Effector memory CD4-positive, alpha-beta T cell (primary cell): ENCODE results near the gene MIPEP.

Experiments used
- DNase-seq, 3 donors: peaks; one replicate each; pipeline ENCODE4 v3.0.0-alpha.2; 2020
- H3K27ac ChIP-seq: 2 replicates; pipeline ENCODE4 v1.7.0; 2013; ENCODE audit warnings: mild to moderate bottlenecking, low read length, moderate library complexity; ENCODE audit not compliant: insufficient read depth, poor library complexity, severe bottlenecking
- H3K27me3 ChIP-seq: replicated peaks from 2 replicates; pipeline ENCODE4 v1.7.0; 2013; ENCODE audit warnings: mild to moderate bottlenecking, low read length; ENCODE audit not compliant: insufficient read depth, control insufficient read depth, poor library complexity, severe bottlenecking
- H3K36me3 ChIP-seq: 2 replicates; pipeline ENCODE4 v1.7.0; 2013; ENCODE audit warnings: mild to moderate bottlenecking, low read length, moderate library complexity; ENCODE audit not compliant: control insufficient read depth, insufficient read depth
- H3K4me1 ChIP-seq: 2 replicates; pipeline ENCODE4 v1.7.0; 2013; ENCODE audit warnings: low read length, mild to moderate bottlenecking; ENCODE audit not compliant: control insufficient read depth, insufficient read depth, poor library complexity, severe bottlenecking
- H3K4me3 ChIP-seq: 2 replicates; pipeline ENCODE4 v1.7.0; 2013; ENCODE audit warnings: low read length, low read depth, mild to moderate bottlenecking; ENCODE audit not compliant: insufficient read depth, poor library complexity, severe bottlenecking
- H3K9me3 ChIP-seq: 2 replicates; pipeline ENCODE4 v1.7.0; 2013; ENCODE audit warnings: mild to moderate bottlenecking, low read length, moderate library complexity; ENCODE audit not compliant: control insufficient read depth

The MIPEP gene

DNA sequence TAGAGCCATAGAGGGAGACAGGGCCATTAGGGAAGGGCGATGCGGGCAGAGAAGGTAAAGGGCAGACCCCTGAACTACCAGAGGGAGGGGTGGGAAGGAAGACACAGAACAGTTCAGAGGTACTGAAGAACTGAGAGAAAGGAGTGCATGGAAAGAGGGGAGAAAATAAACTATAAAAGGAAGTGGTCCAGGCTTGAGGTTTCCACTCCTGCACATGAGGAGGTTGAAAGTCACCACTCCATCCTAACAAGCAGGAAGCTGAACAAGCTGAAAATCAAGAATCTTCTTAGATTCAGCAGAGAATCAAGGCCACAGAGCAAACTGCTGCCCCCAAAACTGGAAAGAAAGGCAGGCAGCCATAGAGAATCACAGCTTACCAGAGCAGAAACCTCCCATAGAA is 45.1 kb downstream of the MIPEP start:
- no peak overlapping the region for H3K27ac ChIP-seq
- H3K4me3 ChIP-seq: no peak overlapping the region
- no peaks in the 10 kb centered on the region for H3K4me1 ChIP-seq
- H3K9me3 ChIP-seq: no peaks in the 10 kb centered on the region
- H3K36me3 ChIP-seq: no peaks in the 10 kb centered on the region
- H3K27me3 ChIP-seq: no peaks in the 10 kb centered on the region
- DNase-seq: no peak

DNA sequence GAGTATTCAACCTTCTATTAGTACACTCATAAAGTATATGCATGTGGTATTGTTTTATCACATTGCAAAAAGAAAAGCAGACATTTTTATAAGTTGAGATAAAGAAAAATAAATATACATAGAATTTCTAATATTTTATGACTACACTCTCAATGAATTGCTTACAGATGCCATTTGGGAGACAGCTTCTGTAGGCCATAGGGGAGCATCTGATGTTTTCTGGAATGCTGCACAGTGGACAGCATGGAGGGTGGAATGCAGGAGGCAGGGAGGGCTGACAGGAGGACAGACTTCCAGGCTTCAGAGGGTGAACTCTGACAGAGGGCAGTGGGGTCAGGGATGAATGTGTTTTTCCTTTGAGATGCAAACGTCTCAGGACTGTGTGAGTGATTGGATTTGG is 45.8 kb downstream of the MIPEP start:
- Histone ChIP-seq H3K27ac (no peak overlapping the region), H3K9me3 (no peaks in the 10 kb centered on the region), H3K36me3 (no peaks in the 10 kb centered on the region), H3K27me3 (no peaks in the 10 kb centered on the region), H3K4me1 (no peaks in the 10 kb centered on the region), H3K4me3 (no peak overlapping the region)
- DNase-seq: no peak

DNA sequence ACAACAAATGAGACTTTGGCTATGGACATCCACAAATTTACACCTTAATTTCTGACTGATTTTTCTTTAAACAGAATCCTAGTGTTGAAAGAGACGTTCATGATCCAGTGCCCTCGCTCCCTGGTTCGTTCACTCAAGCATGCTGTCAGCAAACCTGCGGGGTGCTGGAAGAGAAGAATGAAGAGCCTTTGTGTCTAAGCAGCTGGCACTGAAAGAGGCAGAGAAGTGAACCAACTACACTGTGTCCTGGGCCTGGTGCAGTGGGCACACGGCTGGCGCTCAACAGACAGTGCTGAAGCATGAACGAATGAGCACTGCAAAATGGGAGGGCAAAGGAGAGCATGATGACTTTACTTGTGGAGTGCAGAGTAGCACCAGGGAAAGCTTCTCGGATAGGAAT is 46.8 kb downstream of the MIPEP start:
- Histone ChIP-seq H3K4me3 (no peak overlapping the region), H3K27me3 (no peaks in the 10 kb centered on the region), H3K9me3 (no peaks in the 10 kb centered on the region), H3K4me1 (no peaks in the 10 kb centered on the region), H3K27ac (no peak overlapping the region), H3K36me3 (no peaks in the 10 kb centered on the region)
- DNase-seq: no peak

DNA sequence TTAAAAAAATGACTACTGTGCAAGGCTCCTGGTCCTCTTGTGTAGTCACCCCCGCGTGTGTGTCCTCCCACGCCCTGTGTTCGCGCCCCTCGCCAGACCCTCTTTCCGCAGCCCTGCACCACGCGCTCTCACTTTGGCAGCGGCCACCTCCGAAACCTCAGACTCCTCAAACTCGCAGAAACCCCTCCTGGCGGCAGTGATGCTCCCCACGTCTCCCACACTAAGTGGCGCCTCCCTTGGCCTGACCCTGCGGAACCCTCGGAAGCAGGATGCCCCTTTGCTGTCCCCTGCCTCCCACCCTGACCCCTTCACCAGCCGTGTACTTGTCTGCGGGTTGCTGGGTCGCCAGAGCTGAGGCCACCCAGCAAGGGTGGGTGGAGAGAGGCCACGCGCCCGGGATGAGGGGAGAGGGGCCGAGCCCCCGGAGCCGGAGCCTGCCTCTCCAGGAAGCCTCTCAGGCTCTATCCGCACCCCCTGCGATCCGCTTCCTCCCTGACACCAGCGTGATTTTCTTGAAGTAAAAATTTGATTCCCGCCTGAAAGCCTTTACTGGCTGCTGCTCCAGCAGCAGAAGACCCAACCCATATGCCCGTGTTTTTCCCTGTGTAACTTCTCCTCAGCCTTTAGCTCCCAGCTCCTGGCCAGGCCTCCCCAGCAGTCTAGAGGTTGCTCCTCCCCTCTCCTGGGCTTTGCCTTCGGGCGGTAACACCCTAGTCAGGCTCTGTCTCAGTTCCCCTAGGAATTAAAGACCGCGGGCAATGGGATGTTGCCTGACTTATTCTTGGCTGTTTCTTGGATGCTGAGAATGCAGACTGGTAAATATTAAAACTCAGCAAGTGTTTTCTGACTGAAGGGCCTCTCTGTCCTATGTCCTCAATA is 55.2 kb downstream of the MIPEP start:
- H3K27me3 ChIP-seq: no peaks in the 10 kb centered on the region
- H3K27ac ChIP-seq: no peak overlapping the region
- H3K4me1 ChIP-seq: no peaks in the 10 kb centered on the region
- no peaks in the 10 kb centered on the region for H3K36me3 ChIP-seq
- no peaks in the 10 kb centered on the region for H3K9me3 ChIP-seq
- H3K4me3 ChIP-seq: no peak overlapping the region
- no peak for DNase-seq

DNA sequence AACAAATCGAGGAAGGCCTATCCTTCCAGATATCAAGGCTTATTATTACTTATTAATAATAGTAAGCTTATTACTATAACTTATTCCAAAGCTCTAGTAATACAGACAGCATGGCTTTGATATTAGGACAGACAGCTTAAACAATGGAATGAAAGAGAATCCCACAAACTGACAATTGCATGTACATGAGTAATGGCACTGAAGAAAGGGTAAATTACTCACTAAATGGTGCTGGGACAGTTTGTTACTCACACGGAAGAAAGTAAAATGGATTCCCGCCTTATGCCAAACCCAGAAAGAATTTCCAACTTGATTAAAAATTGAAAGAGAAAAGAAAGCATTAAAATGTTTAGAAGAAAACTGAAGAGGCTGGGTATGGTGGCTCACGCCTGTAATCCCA is 60.3 kb downstream of the MIPEP start:
- H3K9me3 ChIP-seq: no peaks in the 10 kb centered on the region
- H3K4me3 ChIP-seq: no peak overlapping the region
- DNase-seq: no peak
- H3K4me1 ChIP-seq: no peaks in the 10 kb centered on the region
- H3K36me3 ChIP-seq: no peaks in the 10 kb centered on the region
- H3K27me3 ChIP-seq: no peaks in the 10 kb centered on the region
- H3K27ac ChIP-seq: no peak overlapping the region

DNA sequence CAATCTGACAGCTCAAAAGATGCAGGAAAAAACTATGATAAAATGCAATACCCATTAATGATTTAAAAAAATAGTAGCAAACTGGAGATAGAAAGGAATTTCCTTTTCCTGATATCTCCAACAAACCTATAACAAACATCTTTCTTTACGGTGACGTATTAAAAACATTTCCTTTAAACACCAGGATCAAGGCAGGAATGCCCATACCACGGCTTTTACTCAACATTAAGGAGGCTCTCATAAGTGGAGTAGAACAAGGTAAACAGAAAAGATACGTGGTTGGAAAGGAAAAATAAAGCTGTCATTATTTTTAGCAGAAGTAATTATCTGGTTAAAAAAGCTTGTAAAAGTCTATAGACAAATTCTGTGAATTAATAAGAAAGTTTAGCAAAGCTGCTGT is 61.1 kb downstream of the MIPEP start:
- Histone ChIP-seq H3K4me3 (no peak overlapping the region), H3K9me3 (no peaks in the 10 kb centered on the region), H3K4me1 (no peaks in the 10 kb centered on the region), H3K27ac (no peak overlapping the region), H3K36me3 (no peaks in the 10 kb centered on the region), H3K27me3 (no peaks in the 10 kb centered on the region)
- no peak for DNase-seq

DNA sequence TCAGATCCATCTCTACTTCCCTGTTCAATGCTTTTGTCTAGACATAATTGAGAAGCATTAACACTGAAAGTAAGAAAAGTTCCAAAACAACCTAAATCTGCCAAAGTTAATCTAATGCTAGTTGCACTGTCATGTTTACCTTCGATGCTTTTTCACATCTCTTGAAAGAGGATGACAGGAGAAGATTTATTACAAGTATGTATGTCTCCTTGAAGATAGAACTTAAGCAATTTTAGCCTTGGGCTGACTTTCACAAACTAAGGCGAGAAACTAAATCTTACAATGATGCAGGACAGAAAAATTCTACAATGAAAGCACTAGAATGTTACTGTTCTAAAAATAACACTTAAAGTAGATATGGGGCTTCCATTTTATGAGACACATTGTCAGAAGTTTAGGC is 64.0 kb downstream of the MIPEP start:
- no peaks in the 10 kb centered on the region for H3K27me3 ChIP-seq
- no peak overlapping the region for H3K27ac ChIP-seq
- H3K4me1 ChIP-seq: no peaks in the 10 kb centered on the region
- no peak overlapping the region for H3K4me3 ChIP-seq
- H3K9me3 ChIP-seq: no peaks in the 10 kb centered on the region
- no peak for DNase-seq
- no peaks in the 10 kb centered on the region for H3K36me3 ChIP-seq

DNA sequence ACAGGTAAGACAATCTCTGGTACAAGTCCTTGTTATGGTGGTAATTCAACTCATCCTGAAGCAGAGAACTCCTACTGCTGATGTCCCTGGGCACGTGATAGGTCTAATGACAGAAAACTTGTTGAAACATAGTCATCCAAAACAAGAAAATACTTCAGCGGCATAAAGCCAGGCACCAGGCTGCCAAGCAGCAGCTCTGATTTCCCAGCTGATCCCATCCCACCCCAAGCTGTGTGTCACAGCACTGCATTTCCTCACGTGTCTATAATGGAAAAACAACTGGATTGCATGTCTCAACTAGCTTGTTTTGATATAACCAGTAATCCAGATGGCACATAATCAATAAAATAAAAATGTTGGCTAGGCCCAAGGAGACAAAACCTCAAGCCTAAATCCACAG is 64.8 kb downstream of the MIPEP start:
- Histone ChIP-seq H3K4me3 (no peak overlapping the region), H3K27ac (no peak overlapping the region), H3K36me3 (no peaks in the 10 kb centered on the region), H3K4me1 (no peaks in the 10 kb centered on the region), H3K27me3 (no peaks in the 10 kb centered on the region), H3K9me3 (no peaks in the 10 kb centered on the region)
- no peak for DNase-seq

DNA sequence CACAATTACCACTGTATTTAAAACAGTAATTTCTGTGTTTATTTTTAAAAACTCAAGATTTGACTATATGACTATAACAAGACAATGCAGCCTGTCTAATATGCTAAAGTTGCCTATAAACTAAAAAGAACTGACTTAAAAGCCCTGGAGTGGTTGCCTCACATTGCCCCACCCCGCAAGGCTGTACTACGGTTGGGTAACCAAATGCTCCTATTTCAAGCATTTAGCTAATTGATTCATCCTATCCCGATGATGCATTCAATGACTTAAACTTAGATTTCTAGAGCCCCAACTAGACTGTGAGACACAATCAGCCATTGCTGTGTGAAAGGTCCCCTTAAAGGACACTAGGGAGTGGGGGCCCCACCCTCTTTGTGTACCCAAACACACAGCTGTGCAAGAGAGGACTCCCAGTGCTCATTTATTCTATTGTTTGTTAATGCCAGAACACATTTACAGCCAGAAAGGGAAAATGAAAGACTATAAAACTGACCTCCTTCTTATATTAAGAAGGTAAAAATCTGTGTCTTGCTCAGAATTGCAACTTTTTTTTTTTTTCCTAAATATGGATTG is 66.9 kb downstream of the MIPEP start:
- no peaks in the 10 kb centered on the region for H3K27me3 ChIP-seq
- H3K4me3 ChIP-seq: no peak overlapping the region
- H3K9me3 ChIP-seq: no peaks in the 10 kb centered on the region
- no peak overlapping the region for H3K27ac ChIP-seq
- H3K4me1 ChIP-seq: peaks cover 6% of the 10 kb centered on the region
- no peak for DNase-seq
- H3K36me3 ChIP-seq: no peaks in the 10 kb centered on the region

DNA sequence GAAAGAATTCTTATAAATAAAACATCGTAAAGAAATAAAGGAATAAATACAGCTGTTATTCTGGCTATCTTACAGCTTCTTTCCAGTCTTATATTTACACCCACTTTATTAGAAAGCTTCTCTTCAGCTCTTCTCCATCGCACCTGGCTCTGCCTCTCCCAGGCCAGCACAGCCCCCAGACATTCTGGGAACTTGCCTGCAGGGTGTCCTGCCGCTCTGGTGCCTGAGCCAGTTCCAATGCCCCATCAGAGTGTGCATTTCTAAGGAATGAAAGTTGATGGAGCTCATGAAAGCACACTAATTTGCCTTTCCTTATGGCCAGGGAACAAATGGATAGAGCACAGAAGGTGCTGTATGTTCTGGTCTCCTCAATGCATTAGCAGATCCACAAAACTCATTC is 68.7 kb downstream of the MIPEP start:
- Histone ChIP-seq H3K4me3 (no peak overlapping the region), H3K4me1 (peaks cover 6% of the 10 kb centered on the region), H3K27me3 (no peaks in the 10 kb centered on the region), H3K27ac (no peak overlapping the region), H3K9me3 (no peaks in the 10 kb centered on the region), H3K36me3 (no peaks in the 10 kb centered on the region)
- no peak for DNase-seq
